ENCODE results near the gene ABCC8.

Gene ABCC8

DNA sequence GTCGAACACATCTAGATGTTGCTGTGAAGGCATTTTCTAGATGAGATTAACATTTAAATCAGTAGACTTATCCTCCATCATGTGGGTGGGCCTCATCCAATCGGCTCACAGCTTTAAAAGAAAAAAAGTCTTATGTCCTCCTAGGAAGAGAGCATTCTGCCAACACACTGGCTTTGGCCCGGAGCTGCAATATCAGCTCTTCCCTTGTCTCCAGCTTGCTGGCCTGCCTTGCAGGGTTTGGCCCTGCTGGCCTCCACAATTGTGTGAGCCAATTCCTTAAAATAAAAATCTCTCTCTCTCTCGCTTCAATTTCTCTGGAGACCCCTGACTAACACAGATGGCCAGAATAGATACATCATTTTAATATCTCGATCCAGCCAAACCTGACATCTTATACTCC lies 13.1 kb upstream of the ABCC8 start:
- DNase-seq (ENCODE audit: low spot score) = no peak
- TF ChIP-seq, protein P1, sequence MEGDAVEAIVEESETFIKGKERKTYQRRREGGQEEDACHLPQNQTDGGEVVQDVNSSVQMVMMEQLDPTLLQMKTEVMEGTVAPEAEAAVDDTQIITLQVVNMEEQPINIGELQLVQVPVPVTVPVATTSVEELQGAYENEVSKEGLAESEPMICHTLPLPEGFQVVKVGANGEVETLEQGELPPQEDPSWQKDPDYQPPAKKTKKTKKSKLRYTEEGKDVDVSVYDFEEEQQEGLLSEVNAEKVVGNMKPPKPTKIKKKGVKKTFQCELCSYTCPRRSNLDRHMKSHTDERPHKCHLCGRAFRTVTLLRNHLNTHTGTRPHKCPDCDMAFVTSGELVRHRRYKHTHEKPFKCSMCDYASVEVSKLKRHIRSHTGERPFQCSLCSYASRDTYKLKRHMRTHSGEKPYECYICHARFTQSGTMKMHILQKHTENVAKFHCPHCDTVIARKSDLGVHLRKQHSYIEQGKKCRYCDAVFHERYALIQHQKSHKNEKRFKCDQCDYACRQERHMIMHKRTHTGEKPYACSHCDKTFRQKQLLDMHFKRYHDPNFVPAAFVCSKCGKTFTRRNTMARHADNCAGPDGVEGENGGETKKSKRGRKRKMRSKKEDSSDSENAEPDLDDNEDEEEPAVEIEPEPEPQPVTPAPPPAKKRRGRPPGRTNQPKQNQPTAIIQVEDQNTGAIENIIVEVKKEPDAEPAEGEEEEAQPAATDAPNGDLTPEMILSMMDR (IDR thresholded peaks at IDR 0.05; ENCODE audit: borderline replicate concordance, control extremely low read depth, extremely low read depth, insufficient read depth, missing control alignments) = no peak
- in situ Hi-C loops (cut with MboI; ENCODE audit: low sequenced_read_pairs, unreplicated experiment) = no loop called here

DNA sequence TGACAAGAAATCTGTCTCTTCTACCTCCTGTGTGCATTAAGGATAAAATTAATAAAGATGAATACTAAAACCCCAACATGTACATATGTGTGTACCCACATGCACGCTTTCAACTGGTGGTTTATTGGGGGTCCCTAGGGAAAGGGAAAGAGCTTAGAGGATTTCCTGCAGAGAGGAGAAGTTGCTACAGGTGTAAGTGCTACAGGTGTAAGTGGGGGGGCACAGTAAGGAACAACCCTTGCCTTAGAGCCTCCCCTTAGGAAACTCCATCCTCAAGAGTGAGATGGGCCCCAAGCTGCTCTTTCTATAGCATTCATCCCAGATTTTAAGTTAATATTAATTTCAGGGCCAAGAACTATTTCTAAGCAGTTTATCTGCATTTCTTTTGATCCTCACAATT lies 11.9 kb upstream of the ABCC8 start:
- DNase-seq (ENCODE audit: low spot score) = no peak
- TF ChIP-seq, protein P1 (IDR thresholded peaks at IDR 0.05; ENCODE audit: borderline replicate concordance, control extremely low read depth, extremely low read depth, insufficient read depth, missing control alignments) = no peak
- in situ Hi-C loops (cut with MboI; ENCODE audit: low sequenced_read_pairs, unreplicated experiment) = no loop called here

DNA sequence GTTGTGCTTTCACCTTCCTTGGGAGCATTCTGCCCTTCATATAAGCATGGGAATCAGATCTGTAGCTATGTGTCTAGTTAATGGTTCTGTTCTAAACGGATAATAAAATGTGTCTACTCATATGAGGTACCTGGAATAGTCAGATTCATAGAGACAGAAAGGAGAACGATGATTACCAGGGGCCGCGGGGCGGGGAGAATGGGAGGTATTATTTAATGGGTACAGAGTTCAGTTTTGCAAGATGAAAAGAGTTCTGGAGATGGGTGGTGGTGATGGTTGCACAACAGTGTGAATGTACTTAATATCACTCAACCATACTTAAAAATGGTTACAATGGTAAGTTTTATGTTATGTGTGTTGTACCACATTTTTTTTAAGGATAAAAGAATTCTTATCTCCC lies 10.0 kb upstream of the ABCC8 start:
- in situ Hi-C loops (cut with MboI; ENCODE audit: low sequenced_read_pairs, unreplicated experiment) = no loop called here
- no peak for DNase-seq (ENCODE audit: low spot score)
- TF ChIP-seq, protein P1 (IDR thresholded peaks at IDR 0.05; ENCODE audit: borderline replicate concordance, control extremely low read depth, extremely low read depth, insufficient read depth, missing control alignments) = no peak

DNA sequence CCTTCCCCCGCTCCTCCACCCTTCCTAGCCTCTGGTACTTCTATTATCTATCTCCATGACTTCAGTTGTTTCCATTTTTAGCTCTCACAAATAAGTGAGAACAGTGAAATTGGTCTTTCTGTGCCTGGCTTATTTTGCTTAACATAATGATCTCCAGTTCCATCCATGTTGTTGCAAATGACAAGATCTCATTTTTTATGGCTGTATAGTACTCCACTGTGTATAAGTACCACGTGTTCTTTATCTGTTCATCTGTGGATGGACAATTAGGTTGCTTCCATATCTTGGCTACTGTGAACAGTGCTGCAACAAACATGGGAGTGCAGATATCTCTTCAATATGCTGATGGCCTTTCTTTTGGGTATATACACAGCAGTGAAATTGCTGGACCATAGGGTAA lies 6.9 kb upstream of the ABCC8 start:
- TF ChIP-seq, protein P1 (IDR thresholded peaks at IDR 0.05; ENCODE audit: borderline replicate concordance, control extremely low read depth, extremely low read depth, insufficient read depth, missing control alignments) = no peak

DNA sequence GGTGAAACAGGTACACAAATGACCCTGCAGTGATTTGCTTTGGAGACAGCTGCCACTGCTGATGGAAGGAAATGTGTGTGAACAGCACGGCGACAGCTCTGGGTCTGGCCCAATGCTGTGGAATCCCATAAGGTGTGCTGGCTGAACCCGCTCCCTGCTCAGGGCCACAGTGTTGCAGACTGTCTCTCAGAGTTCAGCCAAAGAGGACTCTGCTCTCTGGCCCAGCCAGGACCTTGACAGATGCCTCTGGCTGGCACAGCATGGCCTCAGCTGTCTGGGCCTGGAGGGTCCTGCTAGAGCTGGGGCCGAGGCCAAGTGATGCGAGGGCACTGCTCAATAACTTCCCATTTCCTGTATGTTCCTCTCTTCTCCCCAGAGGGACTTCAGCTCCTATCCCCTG lies 5.3 kb upstream of the ABCC8 start:
- no peak for DNase-seq (ENCODE audit: low spot score)
- TF ChIP-seq, protein P1 (IDR thresholded peaks at IDR 0.05; ENCODE audit: borderline replicate concordance, control extremely low read depth, extremely low read depth, insufficient read depth, missing control alignments) = no peak
- in situ Hi-C loops (cut with MboI; ENCODE audit: low sequenced_read_pairs, unreplicated experiment) = no loop called here

More for the DNA sequence above, 6.9 kb upstream of the ABCC8 start:
- DNase-seq (ENCODE audit: low spot score) = no peak
- in situ Hi-C loops (cut with MboI; ENCODE audit: low sequenced_read_pairs, unreplicated experiment) = no loop called here

DNA sequence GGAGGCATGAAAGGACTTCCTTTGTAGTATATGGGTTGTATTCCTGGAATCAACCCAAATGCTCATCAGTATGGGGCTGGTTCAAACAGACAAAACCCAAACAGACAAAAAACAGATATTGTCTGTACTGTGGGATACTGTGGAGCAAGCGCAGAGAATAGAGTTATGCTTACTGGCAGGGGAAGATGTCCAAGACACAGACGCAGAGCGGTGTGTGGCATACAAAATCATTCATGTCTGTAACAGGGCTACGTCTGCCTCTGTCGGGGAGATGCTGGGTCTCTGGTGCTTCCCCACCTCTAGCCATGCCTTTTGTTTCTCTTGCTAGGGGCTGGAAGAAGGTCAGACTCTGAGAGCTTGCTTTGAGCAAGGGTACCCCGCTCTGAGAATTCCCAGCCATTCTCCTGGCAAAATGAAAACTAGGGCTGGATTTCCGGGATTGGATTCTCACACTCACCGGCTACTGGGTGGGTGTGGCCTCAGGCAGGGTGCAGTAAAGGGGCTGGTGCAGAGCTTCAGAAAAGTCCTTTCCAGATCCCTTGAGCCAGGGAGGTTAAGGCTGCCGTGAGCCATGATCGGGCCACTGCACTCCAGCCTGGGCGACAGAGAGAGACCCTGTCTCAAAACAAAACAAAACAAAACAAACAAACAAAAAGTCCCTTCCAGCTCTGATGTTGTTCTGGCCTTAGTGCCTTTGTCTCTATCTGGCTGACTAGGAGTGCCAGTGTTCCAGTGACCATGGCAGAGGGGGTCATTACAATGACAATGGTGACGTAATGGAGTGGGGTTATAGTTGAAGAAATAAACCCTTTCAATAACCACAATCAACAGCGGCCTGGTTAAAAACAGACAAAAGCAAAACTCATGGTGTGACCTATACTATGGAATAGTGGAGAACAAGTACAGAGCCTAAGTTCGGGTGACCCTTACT lies 2.9 kb upstream of the ABCC8 start:
- in situ Hi-C loops (cut with MboI; ENCODE audit: low sequenced_read_pairs, unreplicated experiment) = no loop called here
- no peak for DNase-seq (ENCODE audit: low spot score)
- TF ChIP-seq, protein P1 (IDR thresholded peaks at IDR 0.05; ENCODE audit: borderline replicate concordance, control extremely low read depth, extremely low read depth, insufficient read depth, missing control alignments) = no peak

Data from GM13976 (cell line).